ENCODE data around the gene PMFBP1. TPM values are rescaled to one million over a fixed set of nuclear protein-coding genes. Genes with fewer than 3 reads are reported as not detected.

The PMFBP1 gene
- total RNA-seq, 1 donor from 2014 or later, result 0.39 TPM

Other genes starting within 250 kb of the PMFBP1 start
- 0.55 TPM for gene PKD1L3, start 171.8 kb downstream of the PMFBP1 start, total RNA-seq
- gene DHODH, start 163.4 kb downstream of the PMFBP1 start, total RNA-seq, result 8.4 TPM
- 63.2 TPM for gene HP, start 117.7 kb downstream of the PMFBP1 start, total RNA-seq
- 0.48 TPM for gene HPR, start 108.9 kb downstream of the PMFBP1 start, total RNA-seq
- gene TXNL4B, start 78.5 kb downstream of the PMFBP1 start, total RNA-seq, result 7.7 TPM
- 53.4 TPM for gene DHX38, start 78.3 kb downstream of the PMFBP1 start, total RNA-seq

All from mesenteric fat pad (tissue), 1 donor.